ENCODE measurements around the gene ZMYND12.

GRCh38 chr1:42490237-42490636 lies 34.4 kb upstream of the ZMYND12 start:
- no peak for TF ChIP-seq CTCF (IDR thresholded peaks at IDR 0.05 in 8 of 11, conservative IDR thresholded peaks at IDR 0.05 in 3 of 11)
- no peak for TF ChIP-seq POLR2AphosphoS5 (IDR thresholded peaks at IDR 0.05)

All from spleen (tissue), 7 donors.